IPS-20b (cell line): Measurements from ENCODE around the gene ECI2.

Experiments
- H3K27ac ChIP-seq: one replicate; pipeline ENCODE4 v1.5.1; 2013; ENCODE audit warnings: low read length
- H3K27me3 ChIP-seq: 2 replicates; pipeline ENCODE4 v1.6.1; 2013; ENCODE audit warnings: mild to moderate bottlenecking, low read length, inconsistent platforms; ENCODE audit not compliant: insufficient read depth
- H3K36me3 ChIP-seq: 2 replicates; pipeline ENCODE4 v1.6.1; 2013; ENCODE audit warnings: low read depth, mild to moderate bottlenecking, inconsistent platforms, low read length, moderate library complexity; ENCODE audit not compliant: insufficient read depth
- H3K4me1 ChIP-seq: 2 replicates; pipeline ENCODE4 v1.6.1; 2013; ENCODE audit warnings: mild to moderate bottlenecking, control low read depth, inconsistent platforms, low read length, moderate library complexity; ENCODE audit not compliant: insufficient read depth
- H3K4me3 ChIP-seq: 2 replicates; pipeline ENCODE4 v1.5.1; 2013; ENCODE audit warnings: mild to moderate bottlenecking, low read length, inconsistent platforms
- H3K9ac ChIP-seq: 2 replicates; pipeline ENCODE4 v1.6.1; 2013; ENCODE audit warnings: low read depth, mild to moderate bottlenecking, inconsistent platforms, low read length, moderate library complexity
- H3K9me3 ChIP-seq: 2 replicates; pipeline ENCODE4 v1.6.1; 2013; ENCODE audit warnings: mild to moderate bottlenecking, low read depth, low read length, inconsistent platforms; ENCODE audit not compliant: insufficient read depth

ECI2 gene

DNA sequence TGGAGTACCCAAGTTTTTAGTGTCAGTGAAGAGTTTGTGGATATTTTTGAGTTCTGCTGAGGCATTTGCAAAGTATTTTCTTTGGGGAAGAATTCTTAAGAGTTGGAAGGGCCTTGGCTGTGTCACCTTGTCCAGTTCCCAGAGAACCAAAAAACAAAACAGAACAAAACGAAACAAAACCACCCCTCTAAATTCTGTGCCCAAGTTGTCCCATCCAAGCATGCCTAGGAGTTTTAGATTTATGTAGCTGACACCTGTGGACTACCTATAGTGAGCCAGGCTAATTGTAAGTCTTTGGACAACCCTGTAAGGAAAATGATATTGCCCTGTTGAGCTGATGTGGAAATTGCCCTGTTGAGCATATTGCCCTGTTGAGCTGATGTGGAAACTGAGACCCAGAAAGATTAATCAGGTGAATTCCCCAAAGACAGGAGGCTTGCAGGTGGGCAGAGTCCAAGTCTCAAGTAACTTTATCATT lies 1.0 kb upstream of the ECI2 start:
- Histone ChIP-seq H3K4me3 (peak overlapping the region; percentile 78), H3K9me3 (peaks cover 7% of the 10 kb centered on the region), H3K27me3 (no peaks in the 10 kb centered on the region), H3K9ac (peak overlapping the region; percentile 71; the same call in 1 of the 2 replicates), H3K27ac (no peak overlapping the region), H3K4me1 (peaks cover 16% of the 10 kb centered on the region; the same call in 1 of the 2 replicates), H3K36me3 (peaks cover 20% of the 10 kb centered on the region)

DNA sequence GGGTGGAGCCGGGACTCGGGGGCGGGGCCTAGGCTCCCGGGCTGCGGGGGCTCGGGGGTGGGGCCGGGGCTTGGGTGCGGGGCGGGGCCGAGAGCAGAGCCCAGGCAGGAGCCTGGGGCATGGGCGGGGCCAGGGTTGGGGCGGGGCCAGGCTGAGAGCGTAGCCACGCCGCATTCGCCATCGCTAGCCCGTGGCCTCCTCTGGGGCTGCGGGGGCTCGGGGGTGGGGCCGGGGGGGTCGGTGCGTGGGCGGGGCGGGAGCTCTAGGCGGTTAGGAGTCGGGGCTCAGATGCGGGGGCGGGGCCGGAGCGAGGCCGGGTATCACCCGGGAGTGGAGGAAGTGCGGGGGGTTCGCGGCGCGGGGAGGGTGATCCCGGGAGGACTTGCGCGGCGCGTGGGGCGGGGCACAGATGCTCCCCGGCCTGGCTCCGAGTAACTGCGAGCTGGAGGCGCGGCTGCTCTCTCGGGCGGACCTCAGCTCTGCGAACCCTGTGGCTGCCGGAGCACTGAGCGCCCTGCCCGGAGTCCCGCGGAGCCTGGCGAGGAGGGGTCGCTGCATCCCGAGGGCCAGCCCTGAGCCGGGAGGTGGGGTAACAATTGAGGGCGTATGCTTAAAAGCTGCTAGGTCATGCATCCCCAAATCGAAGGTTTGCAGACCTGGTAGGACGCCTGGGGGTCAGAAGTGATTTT lies 434 bp upstream of the ECI2 start:
- Histone ChIP-seq H3K9ac (peak overlapping the region; percentile 71; the same call in 1 of the 2 replicates), H3K27me3 (no peaks in the 10 kb centered on the region), H3K27ac (no peak overlapping the region), H3K4me3 (peak overlapping the region; percentile 78), H3K4me1 (peaks cover 16% of the 10 kb centered on the region; the same call in 1 of the 2 replicates), H3K9me3 (peaks cover 7% of the 10 kb centered on the region), H3K36me3 (peaks cover 24% of the 10 kb centered on the region)

DNA sequence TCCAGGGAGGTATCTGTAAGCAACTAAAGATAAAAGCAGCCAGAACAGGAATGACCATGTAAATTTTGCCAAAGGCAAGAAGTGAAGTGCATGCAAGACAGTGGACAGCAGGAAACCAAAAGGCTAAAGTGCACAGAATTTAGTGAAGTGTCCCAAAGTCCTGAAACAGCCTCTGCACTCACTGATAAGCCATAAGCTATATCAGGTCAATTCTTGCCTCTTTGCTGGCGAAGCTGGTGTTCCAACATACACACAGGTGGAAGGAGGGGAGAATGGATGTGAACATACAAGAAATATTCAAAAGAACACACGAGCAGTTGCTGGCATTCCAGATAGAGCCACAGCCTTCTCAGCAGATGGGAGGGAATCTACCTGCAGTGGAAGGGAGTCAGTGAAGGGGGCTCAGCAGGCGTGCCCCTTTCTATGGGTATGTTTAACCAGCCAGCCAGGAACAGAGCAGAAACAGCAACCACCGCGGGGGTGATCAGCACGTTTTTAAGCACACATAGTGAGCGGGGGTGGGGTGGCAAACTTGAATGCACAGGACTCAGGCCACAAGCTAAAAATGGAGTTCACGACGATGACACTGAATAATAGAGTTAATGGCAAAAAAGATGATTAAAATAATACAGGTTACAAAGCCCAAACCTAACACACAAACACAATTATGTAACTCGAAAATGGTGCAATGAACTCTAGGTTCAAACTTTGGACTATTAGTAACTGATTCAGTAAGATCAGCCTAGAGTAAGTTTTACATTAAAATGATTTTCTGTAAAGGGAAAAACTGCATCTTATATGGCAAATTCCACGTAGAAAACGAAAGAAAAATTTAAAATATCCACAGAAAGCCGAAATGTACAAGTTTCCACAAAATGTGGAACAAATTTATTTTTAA lies 1.2 kb downstream of the ECI2 start:
- Histone ChIP-seq H3K27ac (no peak overlapping the region), H3K9me3 (peaks cover 7% of the 10 kb centered on the region), H3K4me3 (peak overlapping the region; percentile 87), H3K4me1 (peaks cover 16% of the 10 kb centered on the region; the same call in 1 of the 2 replicates), H3K27me3 (no peaks in the 10 kb centered on the region), H3K9ac (peak overlapping the region; percentile 87; the same call in 1 of the 2 replicates), H3K36me3 (peaks cover 40% of the 10 kb centered on the region)

DNA sequence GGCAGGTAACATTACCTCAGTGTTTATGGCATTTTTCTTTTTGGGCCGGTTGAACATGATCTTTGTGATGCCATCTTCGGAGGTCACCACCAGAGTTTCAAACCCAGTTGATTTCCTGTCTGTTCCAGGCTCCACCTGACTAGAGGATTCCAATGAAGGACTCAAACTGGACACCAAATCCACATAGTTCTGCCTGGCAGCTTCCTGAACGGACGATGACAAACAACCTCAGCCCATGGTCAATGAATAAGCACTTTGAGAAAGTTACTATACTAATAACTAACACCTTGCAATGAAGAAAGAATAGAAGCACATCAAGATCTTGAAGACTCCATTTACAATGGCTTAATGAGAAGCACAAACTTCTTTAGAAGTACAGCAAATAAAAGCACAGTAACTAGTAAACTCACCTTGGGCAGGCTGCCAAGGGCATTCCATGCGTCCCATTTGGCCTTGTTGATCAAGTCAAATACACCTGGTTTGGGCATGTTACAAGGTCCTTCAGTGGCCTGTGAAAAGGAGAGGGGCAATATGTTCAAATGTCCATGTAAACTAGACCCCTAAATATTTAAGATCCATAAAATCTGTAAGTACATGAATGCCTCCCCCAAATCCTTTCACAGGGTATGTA lies 4.9 kb downstream of the ECI2 start:
- H3K36me3 ChIP-seq, result peaks cover 76% of the 10 kb centered on the region
- H3K4me3 ChIP-seq, result no peak overlapping the region
- H3K4me1 ChIP-seq, result peaks cover 11% of the 10 kb centered on the region
- H3K27me3 ChIP-seq, result no peaks in the 10 kb centered on the region
- H3K9me3 ChIP-seq, result peaks cover 7% of the 10 kb centered on the region
- H3K27ac ChIP-seq, result no peak overlapping the region
- no peak overlapping the region for H3K9ac ChIP-seq

DNA sequence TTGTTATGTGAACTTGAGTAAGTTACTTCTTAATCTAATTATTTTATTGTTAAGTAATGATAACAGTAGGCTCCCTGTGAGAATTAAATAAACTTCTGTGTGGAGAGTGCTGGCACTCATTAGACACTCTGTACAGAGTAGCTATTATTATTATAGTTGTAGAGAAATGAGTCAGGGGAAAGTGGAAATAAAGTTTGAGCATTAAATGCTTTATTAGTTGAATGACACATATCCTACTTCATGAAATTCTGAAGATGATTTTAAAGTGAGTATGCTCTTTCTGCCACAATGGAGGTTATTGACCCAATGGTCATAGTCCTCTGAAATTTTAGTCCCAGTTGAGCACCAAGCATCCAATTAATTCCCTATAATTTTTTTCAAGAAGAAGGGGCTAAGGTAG lies 5.9 kb downstream of the ECI2 start:
- Histone ChIP-seq H3K27me3 (no peaks in the 10 kb centered on the region), H3K4me1 (peaks cover 11% of the 10 kb centered on the region), H3K9ac (no peak overlapping the region), H3K4me3 (no peak overlapping the region), H3K9me3 (peaks cover 7% of the 10 kb centered on the region), H3K27ac (no peak overlapping the region), H3K36me3 (peaks cover 87% of the 10 kb centered on the region)

DNA sequence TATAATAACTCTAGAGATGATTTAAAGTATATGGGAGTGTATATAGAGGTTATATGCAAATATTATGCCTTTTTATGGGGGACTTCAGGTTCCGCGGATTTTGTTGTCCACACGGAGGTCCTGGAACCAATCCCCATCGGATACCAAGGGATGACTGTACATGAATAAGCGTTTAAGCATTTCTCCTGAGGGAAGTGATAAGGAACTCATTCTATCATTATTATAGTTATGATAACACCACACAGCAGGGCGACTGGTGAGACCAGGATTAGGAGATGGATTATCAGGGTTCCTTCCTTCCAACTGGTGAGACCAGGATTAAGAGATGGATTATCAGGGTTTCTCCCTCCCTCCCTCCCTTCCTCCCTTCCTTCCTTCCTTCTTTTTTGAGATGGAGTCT lies 6.6 kb downstream of the ECI2 start:
- H3K4me1 ChIP-seq, result peaks cover 6% of the 10 kb centered on the region
- no peak overlapping the region for H3K4me3 ChIP-seq
- H3K9ac ChIP-seq, result no peak overlapping the region
- H3K27ac ChIP-seq, result no peak overlapping the region
- H3K9me3 ChIP-seq, result peaks cover 7% of the 10 kb centered on the region
- no peaks in the 10 kb centered on the region for H3K27me3 ChIP-seq
- H3K36me3 ChIP-seq, result peaks cover 94% of the 10 kb centered on the region

DNA sequence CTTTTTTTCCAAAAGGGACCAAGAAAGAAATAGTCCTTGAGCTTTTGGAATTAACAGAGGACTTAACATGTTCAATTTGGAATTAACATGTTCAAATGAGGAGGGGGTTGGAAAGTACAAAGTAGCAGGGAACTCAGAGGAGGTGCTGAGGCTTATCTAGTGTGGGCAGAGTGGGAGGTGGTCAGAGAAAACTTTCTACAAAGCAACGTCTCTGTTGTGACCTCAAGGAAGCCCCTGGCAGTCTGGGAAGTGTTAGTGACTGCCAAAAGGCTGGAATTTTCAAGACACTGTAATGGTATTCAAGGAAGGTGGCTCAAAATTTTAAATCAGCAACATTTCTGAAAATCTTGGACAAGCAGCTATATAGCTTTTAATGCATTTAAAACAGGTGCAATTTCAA lies 7.3 kb downstream of the ECI2 start:
- Histone ChIP-seq H3K36me3 (peaks cover 93% of the 10 kb centered on the region), H3K4me3 (no peak overlapping the region), H3K4me1 (no peaks in the 10 kb centered on the region; the same call in none of the 2 replicates), H3K27me3 (no peaks in the 10 kb centered on the region), H3K9me3 (peaks cover 7% of the 10 kb centered on the region), H3K27ac (no peak overlapping the region), H3K9ac (no peak overlapping the region)

DNA sequence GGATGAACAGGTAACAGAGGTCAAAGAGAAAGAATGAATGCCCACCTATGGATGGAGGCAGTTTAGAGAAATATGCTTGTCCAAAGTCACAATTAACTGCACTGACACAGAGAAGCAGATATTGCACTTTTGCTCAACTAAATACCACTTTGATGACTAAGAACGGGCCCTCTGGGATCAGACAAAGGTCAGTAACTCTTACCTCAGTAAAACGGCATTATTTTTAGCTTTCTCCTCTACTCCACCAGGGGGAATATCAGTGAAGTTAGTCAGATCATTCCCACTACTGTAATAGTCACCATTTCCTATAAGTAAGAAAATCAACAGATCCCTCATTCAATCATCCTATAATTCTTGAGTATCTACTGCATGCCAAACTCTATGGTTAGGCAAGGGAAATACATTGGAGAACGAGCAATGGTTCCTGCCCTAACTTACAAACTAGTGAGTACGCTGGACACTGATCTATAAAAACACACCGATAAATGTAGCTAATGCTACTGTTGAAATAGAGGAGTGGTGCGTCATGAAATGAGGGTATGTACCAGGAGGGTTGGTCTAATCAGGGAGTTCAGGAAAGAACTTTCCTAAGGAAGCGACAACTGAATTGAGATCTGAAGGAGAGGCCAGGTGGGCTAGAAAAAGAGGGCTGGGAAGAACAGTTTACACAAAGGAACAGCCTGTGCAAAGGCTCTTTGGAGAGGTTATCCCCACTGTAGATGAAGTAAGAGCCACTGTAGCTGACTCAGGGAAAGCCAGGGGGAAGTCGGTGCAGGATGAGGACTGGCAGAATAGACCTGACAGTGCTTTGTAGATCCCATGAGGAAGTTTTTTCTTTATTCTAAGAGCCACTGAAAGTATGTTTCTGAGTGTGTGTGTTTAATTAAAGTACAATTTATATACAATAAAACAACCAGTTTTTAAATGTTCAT lies 9.2 kb downstream of the ECI2 start:
- no peak overlapping the region for H3K9ac ChIP-seq
- no peak overlapping the region for H3K27ac ChIP-seq
- no peaks in the 10 kb centered on the region; the same call in 1 of the 2 replicates for H3K9me3 ChIP-seq
- no peaks in the 10 kb centered on the region; the same call in 1 of the 2 replicates for H3K4me1 ChIP-seq
- peaks cover 92% of the 10 kb centered on the region for H3K36me3 ChIP-seq
- H3K4me3 ChIP-seq, result no peak overlapping the region
- H3K27me3 ChIP-seq, result no peaks in the 10 kb centered on the region

DNA sequence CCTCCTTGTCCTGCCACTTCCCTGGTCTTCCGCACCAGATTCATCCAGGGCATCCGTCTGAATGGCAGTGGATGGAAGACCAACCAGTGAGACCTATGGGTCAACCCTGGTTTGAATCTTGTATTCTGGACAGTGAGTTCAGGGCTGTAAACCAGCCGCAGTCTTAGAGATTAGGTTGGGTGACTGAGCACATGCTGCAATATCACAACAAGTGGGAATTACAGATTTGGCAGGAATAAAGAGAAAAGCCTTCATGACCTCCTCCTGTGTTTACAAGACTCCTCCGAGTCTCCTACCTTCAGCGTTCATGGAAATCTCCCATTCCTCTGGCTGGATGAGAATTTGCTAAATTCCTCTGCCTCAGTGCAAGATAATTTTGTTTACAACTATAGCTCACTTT lies 9.9 kb downstream of the ECI2 start:
- H3K9ac ChIP-seq, result no peak overlapping the region
- no peaks in the 10 kb centered on the region for H3K27me3 ChIP-seq
- no peak overlapping the region for H3K4me3 ChIP-seq
- H3K27ac ChIP-seq, result no peak overlapping the region
- no peaks in the 10 kb centered on the region; the same call in 1 of the 2 replicates for H3K9me3 ChIP-seq
- no peaks in the 10 kb centered on the region; the same call in 1 of the 2 replicates for H3K4me1 ChIP-seq
- peaks cover 92% of the 10 kb centered on the region for H3K36me3 ChIP-seq

DNA sequence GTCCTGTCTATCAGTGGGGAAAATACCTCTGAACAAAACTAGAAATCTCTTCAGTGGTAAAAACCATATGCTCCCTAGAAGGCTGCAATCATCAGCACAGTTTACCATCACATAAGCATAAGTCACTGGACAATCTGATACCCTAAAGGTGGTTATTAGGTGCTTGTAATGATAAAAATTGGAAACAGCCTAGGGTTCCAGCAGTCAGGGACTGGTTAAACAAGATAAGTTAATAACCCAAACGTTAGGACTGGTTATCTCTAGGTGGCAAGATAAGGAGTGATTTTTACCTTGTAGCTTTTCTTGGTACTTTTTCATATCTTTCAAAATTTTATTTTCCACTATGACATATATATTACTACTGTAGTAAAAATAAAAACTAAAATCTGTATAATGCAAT lies 11.0 kb downstream of the ECI2 start:
- H3K9me3 ChIP-seq, result no peaks in the 10 kb centered on the region; the same call in 1 of the 2 replicates
- no peaks in the 10 kb centered on the region; the same call in 1 of the 2 replicates for H3K4me1 ChIP-seq
- H3K36me3 ChIP-seq, result peaks cover 90% of the 10 kb centered on the region
- no peaks in the 10 kb centered on the region for H3K27me3 ChIP-seq
- no peak overlapping the region for H3K27ac ChIP-seq
- H3K9ac ChIP-seq, result no peak overlapping the region
- no peak overlapping the region for H3K4me3 ChIP-seq
